H1 (cell line): ENCODE measurements around the gene NAV2. TPM values are rescaled to one million over a fixed set of nuclear protein-coding genes. Genes with fewer than 3 reads are reported as not detected.

ENCODE experiments used
- CTCF ChIA-PET: fragments of 300-600 bp; sonication (Branson Sonifier 250); formaldehyde crosslinking; loops from one replicate; lab custom pipeline; 2021; ENCODE audit not compliant: partially characterized antibody; lab: Charles Lee
- POLR2A ChIA-PET: fragments of 300-600 bp; sonication (Branson Sonifier 250); formaldehyde crosslinking; loops from one replicate; lab custom pipeline; 2021; ENCODE audit warnings: inconsistent platforms; ENCODE audit not compliant: partially characterized antibody; lab: Charles Lee
- DNase-seq, 2 experiments: peaks; one replicate each; pipeline versions ENCODE4 v3.0.0 to v3.0.0-alpha.2; 2010 to 2022; ENCODE audit warnings: low spot score in 2 of 2, low read depth in 1 of 2, mixed read lengths in 1 of 2
- FAIRE-seq: peaks from 2 replicates; lab custom pipeline; 2011; peaks lifted over from hg19 to GRCh38; lab: Jason Lieb, UNC
- H2AFZ ChIP-seq: 2 replicates; pipeline ENCODE4 v1.8.1; 2012; ENCODE audit warnings: low read length, inconsistent platforms
- H2AK5ac ChIP-seq: 2 replicates; pipeline ENCODE4 v1.6.1; 2013; ENCODE audit warnings: low read depth, low read length
- H2BK120ac ChIP-seq: replicated peaks from 2 replicates; pipeline ENCODE3; 2013; ENCODE audit warnings: low read depth, low read length, inconsistent platforms
- H2BK12ac ChIP-seq: 2 replicates; pipeline ENCODE4 v1.6.1; 2013; ENCODE audit warnings: low read depth, low read length
- H2BK15ac ChIP-seq: 2 replicates; pipeline ENCODE4 v1.6.1; 2013; ENCODE audit warnings: low read length
- H2BK20ac ChIP-seq: 2 replicates; pipeline ENCODE4 v1.6.1; 2013; ENCODE audit warnings: low read length
- H2BK5ac ChIP-seq: 2 replicates; pipeline ENCODE4 v1.6.1; 2013; ENCODE audit warnings: low read depth, low read length
- H3K14ac ChIP-seq: 2 replicates; pipeline ENCODE4 v1.6.1; 2013; ENCODE audit warnings: inconsistent platforms; ENCODE audit not compliant: insufficient read length
- H3K18ac ChIP-seq: 2 replicates; pipeline ENCODE4 v1.6.1; 2013; ENCODE audit warnings: low read length; ENCODE audit errors: extremely low read depth
- H3K23ac ChIP-seq: 2 replicates; pipeline ENCODE4 v1.6.1; 2013; ENCODE audit warnings: inconsistent platforms; ENCODE audit not compliant: insufficient read length
- H3K23me2 ChIP-seq: 2 replicates; pipeline ENCODE4 v1.6.1; 2013; ENCODE audit warnings: low read depth, low read length
- H3K27ac ChIP-seq: 2 replicates; pipeline ENCODE4 v1.6.1; 2011; ENCODE audit warnings: low read depth, low read length, inconsistent platforms
- H3K27me3 ChIP-seq, 4 experiments: replicated peaks in 1 of 4; 1 replicate in 1 of 4; 2 replicates in 3 of 4; pipeline versions ENCODE4 v1.6.1 to v1.8.1; 2011 to 2013; ENCODE audit warnings: low read length in 3 of 4, mild to moderate bottlenecking in 3 of 4, inconsistent platforms in 2 of 4, mixed read lengths in 2 of 4, moderate library complexity in 1 of 4; ENCODE audit not compliant: control insufficient read depth in 3 of 4, insufficient read depth in 3 of 4; ENCODE audit errors: extremely low read depth in 1 of 4
- H3K36me3 ChIP-seq, 4 experiments: 2 replicates each; pipeline versions ENCODE4 v1.6.1 to v1.8.1; 2011 to 2013; ENCODE audit warnings: mild to moderate bottlenecking in 4 of 4, low read length in 3 of 4, moderate library complexity in 2 of 4, control low read depth in 1 of 4, inconsistent platforms in 1 of 4; ENCODE audit not compliant: insufficient read depth in 4 of 4, control insufficient read depth in 2 of 4
- H3K4ac ChIP-seq: replicated peaks from 2 replicates; pipeline ENCODE3; 2013; ENCODE audit warnings: low read length, low read depth, mixed read lengths, inconsistent platforms; ENCODE audit not compliant: insufficient read length
- H3K4me1 ChIP-seq, 4 experiments: replicated peaks in 1 of 4; 1 replicate in 1 of 4; 2 replicates in 3 of 4; pipeline versions ENCODE4 v1.6.1 to v1.8.1; 2011 to 2013; ENCODE audit warnings: low read length in 3 of 4, inconsistent platforms in 2 of 4, mixed read lengths in 1 of 4; ENCODE audit not compliant: insufficient read depth in 4 of 4, control insufficient read depth in 3 of 4
- H3K4me2 ChIP-seq, 2 experiments: 2 replicates each; pipeline versions ENCODE4 v1.6.1 to v1.8.1; 2011 to 2013; ENCODE audit warnings: low read depth in 2 of 2, low read length in 2 of 2, control low read depth in 1 of 2, inconsistent platforms in 1 of 2, mild to moderate bottlenecking in 1 of 2; ENCODE audit not compliant: insufficient read depth in 1 of 2
- H3K4me3 ChIP-seq, 4 experiments: fragments of 200-600, 300-600 bp in 1 of 4; sonication (generic), shearing (Covaris generic), sonication (Bioruptor Twin) in 1 of 4; 2 replicates each; pipeline versions ENCODE4 v1.5.1 to v1.8.1; 2011 to 2016; ENCODE audit warnings: low read length in 4 of 4, low read depth in 3 of 4, control low read depth in 2 of 4, inconsistent platforms in 2 of 4, mild to moderate bottlenecking in 2 of 4, mixed read lengths in 1 of 4, moderate library complexity in 1 of 4; ENCODE audit not compliant: insufficient read depth in 2 of 4; ENCODE audit errors: extremely low read depth in 1 of 4
- H3K56ac ChIP-seq: replicated peaks from 2 replicates; pipeline ENCODE3; 2013; ENCODE audit warnings: low read depth, mild to moderate bottlenecking, mixed read lengths, low read length, inconsistent platforms; ENCODE audit not compliant: insufficient read length
- H3K79me1 ChIP-seq: 2 replicates; pipeline ENCODE4 v1.6.1; 2013; ENCODE audit warnings: low read depth, low read length, control low read depth
- H3K79me2 ChIP-seq, 2 experiments: 2 replicates each; pipeline versions ENCODE4 v1.6.1 to v1.8.1; 2012 to 2013; ENCODE audit warnings: low read length in 2 of 2, mild to moderate bottlenecking in 2 of 2, inconsistent platforms in 1 of 2; ENCODE audit not compliant: insufficient read depth in 2 of 2, control insufficient read depth in 1 of 2
- H3K9ac ChIP-seq, 4 experiments: replicated peaks in 1 of 4; 1 replicate in 1 of 4; 2 replicates in 3 of 4; pipeline versions ENCODE4 v1.6.1 to v1.8.1; 2011 to 2013; ENCODE audit warnings: low read depth in 3 of 4, low read length in 3 of 4, control low read depth in 2 of 4, mild to moderate bottlenecking in 2 of 4, moderate library complexity in 2 of 4, inconsistent platforms in 1 of 4; ENCODE audit errors: extremely low read depth in 1 of 4
- H3K9me3 ChIP-seq, 2 experiments: 2 replicates each; pipeline versions ENCODE4 v1.6.1 to v1.8.1; 2012 to 2013; ENCODE audit warnings: mild to moderate bottlenecking in 2 of 2, moderate library complexity in 2 of 2, control low read depth in 1 of 2, inconsistent platforms in 1 of 2, low read depth in 1 of 2, low read length in 1 of 2, mixed read lengths in 1 of 2; ENCODE audit not compliant: insufficient read depth in 2 of 2
- H4K20me1 ChIP-seq, 2 experiments: replicated peaks in 1 of 2; 2 replicates each; pipeline versions ENCODE3 to v1.8.1; 2011 to 2013; ENCODE audit warnings: inconsistent platforms in 2 of 2, low read length in 2 of 2, mild to moderate bottlenecking in 1 of 2; ENCODE audit not compliant: insufficient read depth in 2 of 2, control insufficient read depth in 1 of 2
- H4K5ac ChIP-seq: 2 replicates; pipeline ENCODE4 v1.6.1; 2013; ENCODE audit warnings: low read length, low read depth, mixed read lengths, inconsistent platforms; ENCODE audit not compliant: insufficient read length
- H4K8ac ChIP-seq: 2 replicates; pipeline ENCODE4 v1.8.0; 2013; ENCODE audit warnings: mild to moderate bottlenecking, moderate library complexity, low read length, inconsistent platforms; ENCODE audit not compliant: insufficient read depth; ENCODE audit errors: extremely low read depth
- H4K91ac ChIP-seq: replicated peaks from 2 replicates; pipeline ENCODE3; 2013; ENCODE audit warnings: low read length, mixed read lengths, inconsistent platforms; ENCODE audit not compliant: insufficient read length
- GABPA ChIP-seq: IDR thresholded peaks from 2 replicates; pipeline ENCODE4 v1.6.1; 2011; ENCODE audit warnings: mild to moderate bottlenecking, low read length, moderate library complexity, borderline replicate concordance; ENCODE audit not compliant: insufficient read depth
- RBBP5 ChIP-seq: IDR thresholded peaks from 2 replicates; pipeline ENCODE4 v1.7.1; 2012; ENCODE audit warnings: low read depth, mild to moderate bottlenecking, inconsistent platforms, low read length, moderate library complexity, borderline replicate concordance
- RNF2 ChIP-seq: fragments of 200-900, 300-1000 bp; sonication (generic); IDR thresholded peaks from 2 replicates; pipeline ENCODE4 v1.7.1; 2016; ENCODE audit warnings: borderline replicate concordance, low read depth, mild to moderate bottlenecking, antibody characterized with exemption, low read length; ENCODE audit not compliant: poor library complexity, severe bottlenecking; ENCODE audit errors: missing control alignments
- TAF7 ChIP-seq: optimal IDR thresholded peaks from 2 replicates; pipeline ENCODE3; 2011; ENCODE audit warnings: low read depth, mild to moderate bottlenecking, inconsistent platforms, low read length, moderate library complexity, borderline replicate concordance
- WGBS, 2 experiments: shearing (Covaris generic) in 1 of 2; methylation state at CpG; one replicate each; pipeline versions ENCODE4 v1.1.6 to v1.1.7; 2013 to 2015; ENCODE audit warnings: low lambda C conversion rate in 2 of 2, mixed read lengths in 2 of 2, inconsistent platforms in 1 of 2, low coverage in 1 of 2, missing lambda C conversion rate in 1 of 2; ENCODE audit not compliant: insufficient replicate concordance in 2 of 2, insufficient coverage in 1 of 2, insufficient read length in 1 of 2; ENCODE audit errors: extremely low coverage in 1 of 2, missing lambda C conversion rate in 1 of 2; 5-methylcytosine and 5-hydroxymethylcytosine counted together
- polyA plus RNA-seq, 7 experiments: library from polyadenylated mRNA; depleted of rRNA in 3 of 7; stranded (reverse) in 5 of 7; unstranded in 2 of 7; fragments of >200 nt in 5 of 7; fragments of 200-250 nt in 2 of 7; gene quantifications; 1 replicate in 5 of 7; 2 replicates in 1 of 7; 4 replicates in 1 of 7; pipeline versions ENCODE4 v1.2.1 to v1.2.3, GENCODE V29; 2011 to 2013; ENCODE audit warnings: missing spikeins in 2 of 7, mixed read lengths in 2 of 7
- total RNA-seq: library from RNA; stranded (reverse); fragmentation: NEBNext Ultra II Directional; extraction: Animal tissue kit (Norgen Biotek cat#: 25700); gene quantifications from 2 replicates; pipeline ENCODE4 v1.2.1, GENCODE V29; 2021

NAV2 gene
- total and polyA plus RNA-seq, 2 of the 8 experiments (the other 6 are each of a cell fraction or from before 2014, with no cell fraction given): 35.6 to 73.6 TPM

DNA sequence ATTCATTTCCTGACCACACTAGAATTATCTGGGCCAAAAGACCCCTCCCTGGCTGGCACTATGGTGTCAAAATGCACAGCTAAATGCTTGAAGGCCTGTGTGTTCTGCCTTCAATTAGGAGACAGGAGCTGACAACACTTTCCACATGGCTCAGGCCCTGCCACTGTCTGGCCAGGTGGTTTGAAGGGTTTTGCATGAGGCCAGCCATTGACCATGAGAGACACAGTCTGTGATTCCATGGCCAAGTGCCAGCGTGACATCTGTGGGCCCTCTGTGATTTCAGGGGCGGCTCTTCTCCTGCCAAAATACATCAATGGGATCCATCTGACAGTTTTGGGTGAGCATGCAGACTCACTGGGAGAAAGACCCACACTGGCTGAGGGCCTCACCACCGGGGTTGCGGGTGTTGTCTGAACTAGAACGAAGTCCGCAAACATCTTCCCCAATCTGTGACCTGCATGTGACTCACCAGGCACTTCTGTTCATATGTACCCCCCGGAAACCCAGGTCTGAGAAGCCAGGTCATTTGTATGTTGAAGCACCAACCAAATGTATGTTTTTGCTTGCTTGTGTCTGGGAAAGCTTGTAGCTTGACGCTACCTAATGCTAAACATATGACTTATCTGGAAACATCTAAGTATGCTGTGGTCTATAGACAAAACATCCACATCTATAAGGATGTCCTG, 20.7 kb upstream of the NAV2 start:
- Histone ChIP-seq H3K4me3 (no peak overlapping the region), H4K5ac (no peak overlapping the region), H4K91ac (no peak overlapping the region), H4K20me1 (no peaks in the 10 kb centered on the region), H4K8ac (no peak overlapping the region), H3K14ac (no peak overlapping the region), H3K23ac (no peak overlapping the region), H2BK12ac (no peak overlapping the region), H3K56ac (no peak overlapping the region), H2BK20ac (no peak overlapping the region), H3K27me3 (no peaks in the 10 kb centered on the region), H3K36me3 (no peaks in the 10 kb centered on the region), H3K9me3 (no peaks in the 10 kb centered on the region), H3K79me2 (no peaks in the 10 kb centered on the region), H2BK120ac (no peak overlapping the region), H3K4me2 (no peak overlapping the region), H3K4me1 (no peaks in the 10 kb centered on the region), H3K79me1 (no peaks in the 10 kb centered on the region), H3K23me2 (no peaks in the 10 kb centered on the region), H3K27ac (no peak overlapping the region), H3K4ac (no peak overlapping the region), H3K9ac (no peak overlapping the region), H3K18ac (no peak overlapping the region), H2AK5ac (no peak overlapping the region), H2AFZ (no peak overlapping the region), H2BK5ac (no peak overlapping the region), H2BK15ac (no peak overlapping the region)
- DNase-seq (no peak), FAIRE-seq (no peak)
- 94% methylated on average over 8 of the region's 8 CpGs; no CpG with 5 or more reads in 1 of the 2 experiments for WGBS, 2 experiments
- ChIA-PET POLR2A (no interaction called here), CTCF (interaction anchor here (0.7 kb wide), 1 partner anchor 44 kb away, joined by 3 read pairs; no protein-coding TSS in a partner anchor)
- no peak for TF ChIP-seq RNF2
- TF ChIP-seq TAF7: no peak
- TF ChIP-seq RBBP5: no peak
- no peak for TF ChIP-seq GABPA
